Skeletal muscle cell (primary cell): Measurements from ENCODE around the gene CXCR1.
"Not testable (repeated sequence)": the region's sequence is repeated elsewhere in the genome, so short reads cannot be mapped to it uniquely, and the experiment has no call there.

Experiments
- DNase-seq: peaks from one replicate; pipeline ENCODE4 v3.0.0-alpha.2; 2010; ENCODE audit warnings: low read depth
- H3K4me3 ChIP-seq: 2 replicates; pipeline ENCODE4 v1.5.1; 2011; ENCODE audit warnings: low read depth, mild to moderate bottlenecking, control low read depth, low read length, moderate library complexity

Gene CXCR1

GRCh38 chr2:218166791-218167190, at the start of gene CXCR1:
CXCR1 (minus strand) TSS chr2:218166962; CDS start chr2:218165211, 1,751 bp downstream.
- DNase-seq = no peak
- H3K4me3 ChIP-seq = no peak within 1 kb of the TSS

GRCh38 chr2:218216336-218216673, 49.5 kb upstream of the CXCR1 start:
- H3K4me3 ChIP-seq = peak overlapping the region; percentile 99

GRCh38 chr2:218214116-218214515, 47.4 kb upstream of the CXCR1 start:
- H3K4me3 ChIP-seq = no peak overlapping the region
- DNase-seq = no peak

More at GRCh38 chr2:218216336-218216673, 49.5 kb upstream of the CXCR1 start:
- no peak for DNase-seq

GRCh38 chr2:218209078-218209477, 42.3 kb upstream of the CXCR1 start:
- DNase-seq = no peak
- no peak overlapping the region for H3K4me3 ChIP-seq

GRCh38 chr2:218202266-218202665, 35.5 kb upstream of the CXCR1 start:
- no peak overlapping the region for H3K4me3 ChIP-seq
- no peak for DNase-seq

GRCh38 chr2:218196974-218197373, 30.2 kb upstream of the CXCR1 start:
- H3K4me3 ChIP-seq = no peak overlapping the region
- no peak for DNase-seq

GRCh38 chr2:218194880-218195279, 28.1 kb upstream of the CXCR1 start:
- no peak overlapping the region for H3K4me3 ChIP-seq
- no peak for DNase-seq

- no peak overlapping the region for H3K4me3 ChIP-seq
- no peak for DNase-seq
These were observed 26.9 kb upstream of the CXCR1 start for GRCh38 chr2:218193701-218194100.

- DNase-seq = no peak
- H3K4me3 ChIP-seq = no peak overlapping the region
These were observed 26.2 kb upstream of the CXCR1 start for GRCh38 chr2:218192902-218193430.

GRCh38 chr2:218188528-218188927, 21.8 kb upstream of the CXCR1 start:
- H3K4me3 ChIP-seq = no peak overlapping the region
- DNase-seq = no peak

- no peak overlapping the region for H3K4me3 ChIP-seq
- DNase-seq = no peak
These were observed 20.7 kb upstream of the CXCR1 start for GRCh38 chr2:218187296-218188015.

- DNase-seq = no peak
- no peak overlapping the region for H3K4me3 ChIP-seq
These were observed 20.1 kb upstream of the CXCR1 start for GRCh38 chr2:218186876-218187275.

- peak; percentile 20 for DNase-seq
- H3K4me3 ChIP-seq = no peak overlapping the region
These were observed 19.6 kb upstream of the CXCR1 start for GRCh38 chr2:218186355-218186766.

GRCh38 chr2:218184331-218184730, 17.6 kb upstream of the CXCR1 start:
- no peak overlapping the region for H3K4me3 ChIP-seq
- no peak for DNase-seq

- no peak for DNase-seq
- H3K4me3 ChIP-seq = no peak overlapping the region
These were observed 13.8 kb upstream of the CXCR1 start for GRCh38 chr2:218180467-218181114.

GRCh38 chr2:218179782-218180181, 13.0 kb upstream of the CXCR1 start:
- DNase-seq = no peak
- H3K4me3 ChIP-seq = no peak overlapping the region

- DNase-seq = no peak
- no peak overlapping the region for H3K4me3 ChIP-seq
These were observed 6.1 kb upstream of the CXCR1 start for GRCh38 chr2:218172845-218173244.

GRCh38 chr2:218171744-218172143, 5.0 kb upstream of the CXCR1 start:
- not testable (repeated sequence) for H3K4me3 ChIP-seq, DNase-seq

- DNase-seq = no peak
These were observed 3.2 kb upstream of the CXCR1 start for GRCh38 chr2:218169757-218170546.

More at GRCh38 chr2:218169757-218170546, 3.2 kb upstream of the CXCR1 start:
- no peak overlapping the region for H3K4me3 ChIP-seq
